ENCODE results near the gene PITPNC1.
"Not testable (repeated sequence)": the region's sequence is repeated elsewhere in the genome, so short reads cannot be mapped to it uniquely, and the experiment has no call there.

PITPNC1 gene

DNA sequence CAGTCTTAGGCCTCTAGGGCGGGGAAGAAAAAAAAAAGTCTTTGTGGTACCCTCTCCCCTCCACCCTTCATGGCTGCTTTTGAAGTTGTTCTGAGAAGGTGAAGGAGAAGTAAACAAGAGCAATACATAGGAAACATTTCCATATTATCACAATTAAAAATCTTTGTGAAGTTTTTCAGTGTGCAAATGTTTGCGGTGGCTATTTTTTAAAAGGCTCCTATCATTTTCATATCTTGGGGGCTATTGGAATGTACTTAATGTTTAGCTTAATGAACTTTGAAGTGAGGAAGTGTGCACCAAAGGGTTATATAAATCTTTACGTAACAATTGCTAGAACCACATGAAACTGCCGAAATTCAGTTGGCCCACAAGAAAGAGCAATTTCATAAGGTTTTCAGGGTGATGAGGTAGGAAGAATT, 348.3 kb downstream of the PITPNC1 start:
- no peak for DNase-seq (ENCODE audit: low read depth in 3 of 3)

DNA sequence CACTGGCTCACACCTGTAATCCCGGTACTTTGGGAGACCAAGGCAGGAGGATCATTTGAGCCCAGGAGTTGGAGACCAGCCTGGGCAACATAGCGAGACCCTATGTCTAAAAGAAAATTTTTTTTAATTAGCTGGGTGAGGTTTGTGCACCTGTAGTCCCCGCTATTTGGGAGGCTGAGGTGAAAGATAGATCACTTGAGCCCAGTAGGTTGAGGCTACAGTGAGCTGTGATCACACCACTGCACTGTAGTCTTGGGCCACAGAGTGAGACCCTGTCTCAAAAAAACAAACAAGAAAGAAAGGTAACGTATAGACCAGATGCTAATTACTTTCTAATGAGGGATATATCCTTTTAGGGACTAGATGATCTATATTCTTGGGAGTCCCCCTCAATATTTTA, 348.7 kb downstream of the PITPNC1 start:
- no peak for DNase-seq (ENCODE audit: low read depth in 3 of 3)

DNA sequence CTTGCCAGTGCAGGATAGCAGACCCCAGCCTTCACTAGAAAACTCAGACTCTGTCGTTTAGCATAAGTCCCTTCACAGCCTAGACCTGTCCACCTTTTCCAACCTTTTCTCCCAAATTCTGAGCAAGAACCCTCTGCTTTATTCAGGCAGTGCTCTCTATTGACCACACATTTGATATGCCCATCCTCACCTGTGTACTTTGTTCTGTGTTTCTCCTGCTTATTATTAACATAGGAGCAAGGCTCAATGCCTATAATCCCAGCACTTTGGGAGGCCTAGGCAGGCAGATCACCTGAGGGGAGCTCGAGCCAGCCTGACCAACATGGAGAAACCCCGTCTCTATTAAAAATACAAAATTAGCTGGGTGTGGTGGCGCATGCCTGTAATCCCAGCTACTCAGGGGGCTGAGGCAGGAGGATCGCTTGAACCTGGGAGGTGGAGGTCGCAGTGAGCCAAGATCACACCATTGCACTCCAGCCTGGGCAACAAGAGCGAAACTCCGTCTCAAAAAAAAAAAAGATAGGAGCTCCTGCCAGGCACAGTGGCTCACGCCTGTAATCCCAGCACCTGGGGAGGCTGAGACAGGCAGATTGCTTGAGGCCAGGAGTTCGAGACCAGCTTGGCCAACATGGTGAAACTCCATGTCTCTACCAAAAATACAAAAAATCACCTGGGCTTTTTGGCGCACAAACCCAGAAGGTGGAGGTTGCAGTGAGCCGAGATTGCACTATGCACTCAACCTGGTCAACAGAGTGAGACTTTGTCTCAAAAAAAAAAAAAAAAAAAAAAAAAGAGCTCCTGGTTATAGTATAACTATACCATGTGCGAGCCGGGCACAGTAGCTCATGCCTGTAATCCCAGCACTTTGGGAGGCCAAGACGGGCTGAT, 350.3 kb downstream of the PITPNC1 start:
- not testable (repeated sequence) for DNase-seq (ENCODE audit: low read depth in 3 of 3)

DNA sequence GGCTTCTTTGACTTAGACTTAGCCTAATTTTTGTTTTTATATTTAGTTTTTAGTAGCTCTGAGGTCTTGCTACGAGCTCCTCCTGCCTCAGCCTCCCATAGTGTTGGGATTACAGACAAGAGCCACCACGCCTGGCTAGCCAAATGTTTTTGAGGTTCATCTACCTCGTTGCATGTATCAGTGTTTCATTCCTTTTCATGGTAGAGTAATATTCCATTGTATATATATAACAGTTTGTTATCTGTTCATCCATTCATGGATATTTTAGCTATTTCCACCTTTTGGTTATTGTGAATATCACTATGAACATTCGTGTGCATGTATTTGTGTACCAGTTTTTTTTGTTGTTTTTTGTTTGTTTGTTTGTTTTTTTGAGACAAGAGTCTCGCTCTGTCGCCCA, 352.8 kb downstream of the PITPNC1 start:
- DNase-seq (ENCODE audit: low read depth in 3 of 3): no peak

DNA sequence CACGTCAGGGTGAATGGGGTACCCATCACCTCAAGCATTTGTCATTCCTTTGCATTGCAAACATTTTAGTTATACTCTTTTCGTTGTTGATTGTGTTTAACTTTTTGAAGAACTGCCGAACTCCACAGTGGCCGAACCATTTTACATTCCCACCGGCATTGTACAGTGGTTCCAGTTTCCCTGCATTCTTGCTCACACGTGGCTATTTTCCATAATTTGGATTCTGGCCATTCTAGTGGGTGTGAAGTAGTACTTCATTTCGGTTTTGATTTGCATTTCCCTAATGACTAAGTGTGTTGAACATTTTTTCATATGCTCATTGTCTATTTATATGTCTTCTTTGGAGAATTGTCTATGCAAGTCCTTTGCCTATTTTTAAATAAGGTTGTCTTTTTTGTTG, 353.6 kb downstream of the PITPNC1 start:
- no peak for DNase-seq (ENCODE audit: low read depth in 3 of 3)

DNA sequence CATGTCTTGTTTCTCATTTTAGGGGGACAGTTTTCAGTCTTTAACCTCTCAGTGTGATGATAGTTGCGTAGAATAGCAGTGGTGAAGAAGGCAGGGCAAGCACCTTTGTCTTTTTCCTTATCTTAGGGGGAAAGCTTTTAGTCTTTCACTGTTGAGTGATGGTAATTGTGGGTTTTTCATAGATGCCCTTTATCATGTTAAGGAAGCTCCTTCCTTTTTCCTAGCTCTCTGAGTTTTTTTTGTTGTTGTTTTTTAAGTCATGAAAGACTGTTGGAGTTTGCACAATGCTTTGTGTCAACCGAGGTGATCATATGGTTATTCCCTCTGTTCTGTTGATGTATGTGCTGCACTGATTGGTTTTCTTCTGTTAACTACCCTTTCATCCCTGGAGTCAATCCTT, 356.4 kb downstream of the PITPNC1 start:
- DNase-seq (ENCODE audit: low read depth in 3 of 3): no peak

DNA sequence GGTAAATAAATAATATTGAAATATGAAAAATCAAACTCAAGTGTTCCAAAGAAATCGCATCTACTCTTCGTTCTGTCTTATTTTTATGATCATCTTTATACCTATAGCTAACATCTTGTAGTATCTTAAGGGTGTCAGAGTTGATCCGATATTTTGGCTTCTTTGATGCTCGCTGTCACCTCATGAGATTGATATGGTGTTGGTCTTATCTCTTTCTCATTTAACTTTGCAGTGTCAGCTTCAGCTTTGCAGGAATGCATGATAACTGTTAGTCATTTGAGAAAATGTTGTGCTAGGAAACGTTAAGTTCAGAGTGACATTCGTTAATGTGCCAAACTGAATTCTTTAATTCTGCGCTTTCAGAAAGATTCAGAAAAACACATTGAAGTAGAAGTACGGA, 360.1 kb downstream of the PITPNC1 start:
- no peak for DNase-seq (ENCODE audit: low read depth in 3 of 3)

DNA sequence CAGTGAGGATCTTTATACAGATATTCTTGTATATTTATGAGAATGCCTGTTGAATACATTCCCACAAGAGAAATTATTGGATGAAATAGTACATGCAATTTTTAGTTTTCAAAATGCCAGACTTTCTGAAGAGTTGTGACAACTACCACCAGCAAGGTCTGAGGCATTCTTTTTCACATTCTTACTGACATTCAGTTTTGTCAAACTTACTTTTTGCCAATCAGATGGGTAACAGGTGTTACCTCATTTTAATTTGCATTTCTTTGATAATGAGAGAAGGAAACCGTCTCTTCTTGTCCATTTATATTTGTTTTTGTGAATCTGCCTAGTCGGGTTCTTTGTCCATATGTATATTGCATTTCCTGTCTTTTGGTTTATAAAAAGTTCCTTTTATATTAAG, 364.9 kb downstream of the PITPNC1 start:
- DNase-seq (ENCODE audit: low read depth in 3 of 3): no peak

Measured in stimulated activated CD4-positive, alpha-beta T cell treated with anti-CD3 and anti-CD28 coated beads, TNF-alpha, amount 100 ng/mL, for 4 hours (primary cell).